Fibroblast of lung (primary cell): Measurements from ENCODE around the gene ANP32E.

Experiments
- CTCF ChIP-seq, 2 donors: IDR thresholded peaks in 1 of 2; conservative IDR thresholded peaks in 1 of 2; 1 replicate in 1 of 2; 2 replicates in 1 of 2; pipeline ENCODE4 v1.5.1; 2011 to 2012; ENCODE audit warnings: low read length in 2 of 2, control low read depth in 1 of 2, inconsistent platforms in 1 of 2, low read depth in 1 of 2, mild to moderate bottlenecking in 1 of 2
- EZH2 ChIP-seq: IDR thresholded peaks from 2 replicates; pipeline ENCODE4 v1.5.1; 2012; ENCODE audit warnings: low read length, control low read depth, mild to moderate bottlenecking; ENCODE audit errors: missing control alignments

- TF ChIP-seq CTCF (conservative IDR thresholded peaks at IDR 0.05 in 1 of 2, IDR thresholded peaks at IDR 0.05 in 1 of 2; ENCODE audit: low read depth in 1 of 2, low read length in 2 of 2) (no peak), EZH2 (no peak)
These were observed 10.9 kb downstream of the ANP32E start for GRCh38 chr1:150224983-150225382.
